Gastrocnemius medialis (tissue), 4 donors: ENCODE measurements around the gene C2orf80. TPM values are rescaled to one million over a fixed set of nuclear protein-coding genes. Genes with fewer than 3 reads are reported as not detected.

Experiments used
- ATAC-seq, 2 donors: fragments of 150-250 bp; one replicate each; pipeline ENCODE4 v1.9.1; 2016
- DNase-seq, 2 donors: peaks; one replicate each; pipeline ENCODE4 v3.0.0-alpha.2; 2019
- H3K27ac ChIP-seq, 4 donors: fragments of 200-600 bp; sonication (generic); 1 replicate in 1 of 4; 2 replicates in 3 of 4; pipeline ENCODE4 v1.5.1; 2016 to 2018; ENCODE audit warnings: mild to moderate bottlenecking in 2 of 4, moderate library complexity in 1 of 4
- H3K27me3 ChIP-seq, 3 donors: fragments of 200-600 bp; sonication (generic) in 2 of 3; 1 replicate in 1 of 3; 2 replicates in 2 of 3; pipeline versions ENCODE4 v1.5.1 to v1.6.0; 2016 to 2019; ENCODE audit warnings: mild to moderate bottlenecking in 1 of 3, moderate library complexity in 1 of 3
- H3K36me3 ChIP-seq, 2 donors: fragments of 200-600 bp; sonication (generic) in 1 of 2; one replicate each; pipeline ENCODE4 v1.5.1; 2017 to 2018
- H3K4me1 ChIP-seq, 2 donors: fragments of 200-600 bp; sonication (generic) in 1 of 2; one replicate each; pipeline ENCODE4 v1.5.1; 2016 to 2017; ENCODE audit warnings: mild to moderate bottlenecking in 2 of 2
- H3K4me3 ChIP-seq, 4 donors: fragments of 200-600 bp; sonication (generic) in 3 of 4; 1 replicate in 1 of 4; 2 replicates in 3 of 4; pipeline ENCODE4 v1.5.1; 2016 to 2019; ENCODE audit warnings: mild to moderate bottlenecking in 2 of 4
- H3K9me3 ChIP-seq, 3 donors: fragments of 200-600 bp; sonication (generic) in 2 of 3; 1 replicate in 1 of 3; 2 replicates in 2 of 3; pipeline ENCODE4 v1.5.1; 2016 to 2019
- POLR2A ChIP-seq, 2 donors: fragments of 450-650 bp; IDR thresholded peaks; one replicate each; pipeline ENCODE4 v1.6.1; 2017; ENCODE audit warnings: antibody characterized with exemption in 2 of 2, mild to moderate bottlenecking in 2 of 2, moderate library complexity in 2 of 2
- in situ Hi-C, 4 donors: fragments of 200-750 bp; cut with MboI; loops; one replicate each; pipeline versions ENCODE4 v1.15.0 to v1.8.0; 2017; ENCODE audit warnings: low sequenced_read_pairs in 4 of 4
- intact Hi-C: fragments of 100-400 bp; cut with DNase I; formaldehyde crosslinking; loops from one replicate; pipeline ENCODE4 v1.15.1; 2023; ENCODE audit warnings: low total_unique reads
- total RNA-seq, 4 donors: library from RNA; depleted of rRNA; stranded (reverse); fragments of >200 nt; gene quantifications; one replicate each; pipeline versions ENCODE4 v1.1.0 to v1.2.3, GENCODE V29; 2016
- TF ChIP-seq, protein P1 (sequence below), 5 experiments: fragments of 450-650 bp in 3 of 5; fragments of 200-600 bp in 2 of 5; sonication (generic) in 2 of 5; IDR thresholded peaks in 4 of 5; conservative IDR thresholded peaks in 1 of 5; 1 replicate in 4 of 5; 2 replicates in 1 of 5; pipeline ENCODE4 v1.5.1; 2016 to 2019; ENCODE audit warnings: antibody characterized with exemption in 5 of 5, mild to moderate bottlenecking in 3 of 5, moderate library complexity in 3 of 5

The C2orf80 gene
- total RNA-seq, 4 donors from 2014 or later = not detected

DNA sequence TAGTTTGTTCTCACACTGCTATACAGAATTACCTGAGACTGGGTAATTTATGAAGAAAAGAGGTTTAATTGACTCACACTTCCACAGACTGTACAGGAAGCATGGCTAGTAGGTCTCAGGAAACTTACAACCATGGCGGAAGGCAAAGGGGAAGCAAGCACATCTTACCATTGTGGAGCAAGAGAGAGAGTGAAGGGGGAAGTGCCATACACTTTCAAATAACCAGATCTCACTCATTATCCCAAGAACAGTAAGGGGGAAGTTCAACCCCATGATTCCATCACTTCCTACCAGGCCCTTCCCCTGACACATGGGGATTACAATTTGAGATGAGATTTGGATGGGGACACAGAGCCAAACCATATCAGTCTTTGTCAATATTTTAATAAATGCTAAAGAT, 38.9 kb downstream of the C2orf80 start:
- ATAC-seq = no peak

DNA sequence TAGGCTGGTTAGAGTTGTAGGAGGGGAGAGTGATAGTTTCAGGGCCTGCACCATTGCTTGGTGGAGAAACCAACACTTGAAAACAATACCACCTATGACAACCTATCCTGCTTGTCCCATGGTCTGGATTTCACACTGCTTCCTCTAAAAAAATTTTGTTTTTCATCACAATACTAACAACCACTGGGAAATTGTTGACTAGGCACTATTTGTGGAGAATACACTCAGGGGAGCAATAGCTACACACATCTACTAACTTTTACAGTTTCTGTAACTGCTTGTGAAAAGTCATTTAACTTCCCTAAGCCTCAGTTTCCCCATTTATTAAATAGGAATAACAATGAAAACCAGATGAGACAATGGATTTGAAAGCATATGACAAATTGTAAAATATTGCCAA, 39.7 kb downstream of the C2orf80 start:
- no peak for ATAC-seq
- no peaks in the 10 kb centered on the region for H3K27me3 ChIP-seq
- in situ Hi-C loops (no loop called here), intact Hi-C loops (no loop called here)
- no peak for DNase-seq
- no peaks in the 10 kb centered on the region for H3K36me3 ChIP-seq
- H3K9me3 ChIP-seq = no peaks in the 10 kb centered on the region
- H3K27ac ChIP-seq = no peak overlapping the region
- no peak overlapping the region for H3K4me3 ChIP-seq
- no peaks in the 10 kb centered on the region for H3K4me1 ChIP-seq
- TF ChIP-seq POLR2A (IDR thresholded peaks at IDR 0.05) = no peak
- TF ChIP-seq, protein P1, sequence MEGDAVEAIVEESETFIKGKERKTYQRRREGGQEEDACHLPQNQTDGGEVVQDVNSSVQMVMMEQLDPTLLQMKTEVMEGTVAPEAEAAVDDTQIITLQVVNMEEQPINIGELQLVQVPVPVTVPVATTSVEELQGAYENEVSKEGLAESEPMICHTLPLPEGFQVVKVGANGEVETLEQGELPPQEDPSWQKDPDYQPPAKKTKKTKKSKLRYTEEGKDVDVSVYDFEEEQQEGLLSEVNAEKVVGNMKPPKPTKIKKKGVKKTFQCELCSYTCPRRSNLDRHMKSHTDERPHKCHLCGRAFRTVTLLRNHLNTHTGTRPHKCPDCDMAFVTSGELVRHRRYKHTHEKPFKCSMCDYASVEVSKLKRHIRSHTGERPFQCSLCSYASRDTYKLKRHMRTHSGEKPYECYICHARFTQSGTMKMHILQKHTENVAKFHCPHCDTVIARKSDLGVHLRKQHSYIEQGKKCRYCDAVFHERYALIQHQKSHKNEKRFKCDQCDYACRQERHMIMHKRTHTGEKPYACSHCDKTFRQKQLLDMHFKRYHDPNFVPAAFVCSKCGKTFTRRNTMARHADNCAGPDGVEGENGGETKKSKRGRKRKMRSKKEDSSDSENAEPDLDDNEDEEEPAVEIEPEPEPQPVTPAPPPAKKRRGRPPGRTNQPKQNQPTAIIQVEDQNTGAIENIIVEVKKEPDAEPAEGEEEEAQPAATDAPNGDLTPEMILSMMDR (IDR thresholded peaks at IDR 0.05 in 4 of 5, conservative IDR thresholded peaks at IDR 0.05 in 1 of 5) = no peak

More for the DNA sequence above, 38.9 kb downstream of the C2orf80 start:
- Histone ChIP-seq H3K4me1 (no peaks in the 10 kb centered on the region), H3K27me3 (no peaks in the 10 kb centered on the region), H3K27ac (no peak overlapping the region), H3K9me3 (no peaks in the 10 kb centered on the region), H3K36me3 (no peaks in the 10 kb centered on the region), H3K4me3 (no peak overlapping the region)
- intact Hi-C loops = no loop called here
- in situ Hi-C loops = no loop called here
- TF ChIP-seq, protein P1 (IDR thresholded peaks at IDR 0.05 in 4 of 5, conservative IDR thresholded peaks at IDR 0.05 in 1 of 5) = no peak
- no peak for TF ChIP-seq POLR2A (IDR thresholded peaks at IDR 0.05)
- no peak for DNase-seq

DNA sequence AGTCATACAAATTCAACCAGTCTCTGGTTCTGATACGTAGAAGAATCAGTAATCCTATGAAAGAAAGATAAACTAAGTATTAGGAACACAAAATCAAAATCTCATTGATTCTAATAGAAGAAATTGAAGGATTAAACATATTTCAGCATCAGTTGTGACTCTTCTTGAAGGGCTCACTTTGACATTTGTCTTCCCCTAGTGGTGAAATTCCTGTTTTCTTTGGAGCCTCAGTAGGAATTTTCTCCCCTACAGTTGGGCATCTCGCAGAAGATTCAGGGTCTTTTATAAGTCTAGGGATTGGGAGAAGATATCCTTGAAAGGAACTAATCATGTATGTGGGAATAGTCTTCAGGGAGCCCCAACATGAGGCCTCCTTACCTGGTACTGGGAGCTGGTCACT, 41.0 kb downstream of the C2orf80 start:
- H3K4me3 ChIP-seq = no peak overlapping the region
- H3K27ac ChIP-seq = no peak overlapping the region
- ATAC-seq = no peak
- H3K9me3 ChIP-seq = no peaks in the 10 kb centered on the region
- no peaks in the 10 kb centered on the region for H3K36me3 ChIP-seq
- TF ChIP-seq, protein P1 (IDR thresholded peaks at IDR 0.05 in 4 of 5, conservative IDR thresholded peaks at IDR 0.05 in 1 of 5) = no peak
- no peak for TF ChIP-seq POLR2A (IDR thresholded peaks at IDR 0.05)
- intact Hi-C loops (no loop called here), in situ Hi-C loops (no loop called here)
- no peaks in the 10 kb centered on the region for H3K27me3 ChIP-seq
- no peak for DNase-seq
- H3K4me1 ChIP-seq = no peaks in the 10 kb centered on the region

DNA sequence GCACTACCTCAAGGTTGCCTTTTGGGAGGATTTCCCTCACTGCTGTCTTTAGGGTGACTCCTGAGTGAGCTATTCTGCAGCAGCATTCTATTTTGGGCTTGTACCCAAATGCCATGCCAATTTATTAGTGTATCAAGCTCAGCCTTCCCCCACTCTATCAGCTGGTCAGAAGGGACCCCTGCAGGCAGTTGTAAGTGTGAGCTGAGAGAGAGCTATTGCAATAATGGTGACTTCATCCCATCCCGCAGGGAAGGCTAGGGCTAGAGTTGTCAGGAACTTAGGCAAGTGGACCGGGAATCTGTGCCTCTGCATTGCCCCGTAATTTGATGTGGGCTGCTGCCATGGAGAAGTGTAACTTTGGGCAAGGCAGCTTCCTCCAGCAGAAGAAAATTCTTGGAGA, 42.1 kb downstream of the C2orf80 start:
- Histone ChIP-seq H3K4me3 (no peak overlapping the region), H3K27ac (no peak overlapping the region), H3K9me3 (no peaks in the 10 kb centered on the region), H3K4me1 (no peaks in the 10 kb centered on the region), H3K36me3 (no peaks in the 10 kb centered on the region), H3K27me3 (no peaks in the 10 kb centered on the region)
- intact Hi-C loops (no loop called here), in situ Hi-C loops (no loop called here)
- ATAC-seq (no peak), DNase-seq (no peak)
- no peak for TF ChIP-seq POLR2A (IDR thresholded peaks at IDR 0.05)
- TF ChIP-seq, protein P1 (IDR thresholded peaks at IDR 0.05 in 4 of 5, conservative IDR thresholded peaks at IDR 0.05 in 1 of 5) = no peak

DNA sequence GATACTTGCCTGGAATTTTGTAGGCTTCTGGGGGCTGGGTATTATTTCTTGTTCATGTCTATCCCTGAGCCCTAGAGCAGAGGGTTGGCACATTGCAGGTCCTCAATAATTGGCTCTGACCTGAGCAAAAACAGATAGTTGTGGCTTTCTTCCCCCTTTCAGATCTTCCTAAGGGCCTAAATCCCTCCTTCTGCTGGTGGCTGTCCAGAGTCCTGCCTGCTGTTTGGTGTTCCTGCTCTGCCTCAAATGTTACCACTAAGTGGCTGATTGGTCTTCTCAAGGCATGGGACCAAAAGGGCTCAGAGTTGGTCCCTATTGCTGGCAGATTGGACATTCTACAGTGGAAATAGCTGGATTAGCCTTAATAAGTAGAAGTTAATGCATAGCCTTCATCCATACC, 42.8 kb downstream of the C2orf80 start:
- H3K27ac ChIP-seq = no peak overlapping the region
- in situ Hi-C loops (no loop called here), intact Hi-C loops (no loop called here)
- no peaks in the 10 kb centered on the region for H3K27me3 ChIP-seq
- H3K36me3 ChIP-seq = no peaks in the 10 kb centered on the region
- TF ChIP-seq POLR2A (IDR thresholded peaks at IDR 0.05) = no peak
- no peak for ATAC-seq
- H3K4me1 ChIP-seq = no peaks in the 10 kb centered on the region
- DNase-seq = no peak
- no peak overlapping the region for H3K4me3 ChIP-seq
- H3K9me3 ChIP-seq = no peaks in the 10 kb centered on the region
